Naive B cell (primary cell): Measurements from ENCODE around the gene IFNL1. TPM values are rescaled to one million over a fixed set of nuclear protein-coding genes. Genes with fewer than 3 reads are reported as not detected.
"Not testable (repeated sequence)": the region's sequence is repeated elsewhere in the genome, so short reads cannot be mapped to it uniquely, and the experiment has no call there.

Experiments
- ATAC-seq, 2 donors: fragments of 150-1000 bp; cut with Tn5 transposase; 2 replicates each; pipeline ENCODE4 v1.10.0; 2021; ENCODE audit warnings: low read depth in 2 of 2, mild to moderate bottlenecking in 2 of 2, moderate library complexity in 2 of 2
- DNase-seq: peaks from one replicate; pipeline ENCODE4 v3.0.0; 2022
- H3K27ac Mint-ChIP-seq, 6 donors: one replicate each; pipeline ENCODE4 v1.8.0; 2020 to 2022; ENCODE audit warnings: mild to moderate bottlenecking in 6 of 6, mixed read lengths in 6 of 6, moderate library complexity in 5 of 6, inconsistent platforms in 2 of 6
- H3K27me3 Mint-ChIP-seq, 3 donors: one replicate each; pipeline ENCODE4 v1.8.0; 2021 to 2022; ENCODE audit warnings: mixed read lengths in 3 of 3, mild to moderate bottlenecking in 1 of 3
- H3K36me3 Mint-ChIP-seq, 2 donors: one replicate each; pipeline ENCODE4 v1.8.0; 2020 to 2022; ENCODE audit warnings: mixed read lengths in 2 of 2, inconsistent platforms in 1 of 2, mild to moderate bottlenecking in 1 of 2
- H3K4me1 Mint-ChIP-seq, 3 donors: one replicate each; pipeline ENCODE4 v1.8.0; 2020 to 2022; ENCODE audit warnings: mixed read lengths in 3 of 3, inconsistent platforms in 1 of 3, mild to moderate bottlenecking in 1 of 3, moderate library complexity in 1 of 3
- H3K4me3 Mint-ChIP-seq, 8 donors: one replicate each; pipeline ENCODE4 v1.8.0; 2020 to 2022; ENCODE audit warnings: mild to moderate bottlenecking in 8 of 8, mixed read lengths in 8 of 8, moderate library complexity in 8 of 8, inconsistent platforms in 2 of 8
- H3K9me3 Mint-ChIP-seq, 7 donors: one replicate each; pipeline ENCODE4 v1.8.0; 2020 to 2022; ENCODE audit warnings: mixed read lengths in 7 of 7, mild to moderate bottlenecking in 5 of 7, inconsistent platforms in 2 of 7, moderate library complexity in 1 of 7
- polyA plus RNA-seq, 6 donors: library from polyadenylated mRNA; unstranded; fragments of 300-500 nt; fragmentation: Illumina TruSeq; gene quantifications; one replicate each; pipeline ENCODE4 v1.2.3, GENCODE V29; 2021; ENCODE audit warnings: low read depth in 6 of 6

Gene IFNL1
- polyA plus RNA-seq, 6 donors from 2014 or later = not detected

GRCh38 chr19:39307046-39307821, 11.0 kb downstream of the IFNL1 start:
- Mint-ChIP-seq H3K27me3 (peaks cover 0 to 8% (median 0%) of the 10 kb centered on the region in 3 donors), H3K27ac (peak overlapping the region in 1 of 6 donors; percentile 85), H3K36me3 (peaks cover 0 to 19% of the 10 kb centered on the region in 2 donors), H3K4me1 (peaks cover 4 to 18% (median 15%) of the 10 kb centered on the region in 3 donors), H3K4me3 (no peak overlapping the region), H3K9me3 (peaks cover 0 to 2% (median 0%) of the 10 kb centered on the region in 7 donors)
- no peak for DNase-seq
- ATAC-seq = no peak

DNA sequence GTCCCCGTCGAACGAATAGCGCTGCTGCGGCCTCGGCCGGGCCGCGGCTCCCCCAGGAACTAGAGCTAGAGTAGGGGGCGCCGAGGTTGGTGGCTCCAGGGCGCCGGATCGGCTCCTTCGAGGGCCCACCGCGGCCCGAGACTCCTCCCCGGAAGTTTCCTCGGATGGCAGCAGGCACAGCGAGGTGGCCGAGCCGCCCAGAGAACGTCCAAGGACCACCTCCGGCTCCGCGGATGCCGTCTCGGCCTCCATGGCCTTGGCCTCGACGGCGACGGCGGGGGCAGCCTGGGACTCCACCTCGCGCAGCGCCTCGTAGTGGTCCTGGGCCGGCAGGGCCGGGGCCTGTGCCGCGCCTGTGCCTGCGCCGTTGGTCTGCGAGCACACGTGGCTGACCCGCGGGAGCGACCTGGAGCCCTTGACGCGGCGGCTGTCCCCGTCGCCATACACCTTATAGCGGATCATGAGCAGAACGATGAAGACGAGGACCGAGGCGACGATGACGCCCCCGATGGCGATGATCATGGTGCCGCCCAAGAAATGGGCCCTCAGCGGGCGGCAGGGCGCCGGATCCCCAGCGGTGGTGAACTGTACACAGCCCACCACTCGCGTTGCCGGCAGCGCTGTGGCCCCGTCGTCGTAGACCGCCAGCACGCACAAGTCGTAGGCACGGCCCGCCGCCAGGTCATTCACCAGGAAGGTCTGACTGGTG, 11.8 kb downstream of the IFNL1 start:
- peaks cover 0 to 8% (median 0%) of the 10 kb centered on the region in 3 donors for H3K27me3 Mint-ChIP-seq
- ATAC-seq = no peak
- peaks cover 0 to 2% (median 0%) of the 10 kb centered on the region in 7 donors for H3K9me3 Mint-ChIP-seq
- H3K36me3 Mint-ChIP-seq = peaks cover 0 to 24% of the 10 kb centered on the region in 2 donors
- no peak overlapping the region for H3K4me3 Mint-ChIP-seq
- H3K4me1 Mint-ChIP-seq = peaks cover 4 to 18% (median 15%) of the 10 kb centered on the region in 3 donors
- H3K27ac Mint-ChIP-seq = no peak overlapping the region
- no peak for DNase-seq

GRCh38 chr19:39308531-39309304, 12.5 kb downstream of the IFNL1 start:
- no peak overlapping the region for H3K27ac Mint-ChIP-seq
- ATAC-seq = no peak
- H3K9me3 Mint-ChIP-seq = peaks cover 0 to 2% (median 0%) of the 10 kb centered on the region in 7 donors

DNA sequence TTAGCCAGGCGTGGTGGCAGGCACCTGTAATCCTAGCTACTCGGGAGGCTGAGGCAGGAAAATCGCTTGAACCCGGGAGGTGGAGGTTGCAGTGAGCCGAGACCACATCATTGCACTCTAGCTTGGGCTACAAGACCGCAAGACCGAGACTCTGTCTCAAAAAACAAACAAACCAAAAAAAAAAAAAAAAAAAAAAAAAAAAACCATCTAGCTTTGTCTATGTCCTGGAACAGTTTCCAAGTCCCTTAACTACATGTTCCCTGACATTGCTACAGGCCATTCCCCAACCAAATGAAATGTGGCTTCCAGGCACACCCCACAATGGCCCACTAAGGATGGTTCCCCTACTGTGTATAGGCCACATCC, 13.1 kb downstream of the IFNL1 start:
- H3K4me1 Mint-ChIP-seq = peaks cover 4 to 21% (median 15%) of the 10 kb centered on the region in 3 donors
- H3K4me3 Mint-ChIP-seq, H3K9me3 Mint-ChIP-seq, ATAC-seq, H3K27ac Mint-ChIP-seq, H3K27me3 Mint-ChIP-seq, DNase-seq: not testable (repeated sequence)
- H3K36me3 Mint-ChIP-seq = peaks cover 0 to 34% of the 10 kb centered on the region in 2 donors

More at GRCh38 chr19:39308531-39309304, 12.5 kb downstream of the IFNL1 start:
- Mint-ChIP-seq H3K27me3 (peaks cover 0 to 8% (median 0%) of the 10 kb centered on the region in 3 donors), H3K4me3 (no peak overlapping the region), H3K4me1 (peaks cover 4 to 21% (median 15%) of the 10 kb centered on the region in 3 donors), H3K36me3 (peaks cover 0 to 32% of the 10 kb centered on the region in 2 donors)
- DNase-seq = no peak

DNA sequence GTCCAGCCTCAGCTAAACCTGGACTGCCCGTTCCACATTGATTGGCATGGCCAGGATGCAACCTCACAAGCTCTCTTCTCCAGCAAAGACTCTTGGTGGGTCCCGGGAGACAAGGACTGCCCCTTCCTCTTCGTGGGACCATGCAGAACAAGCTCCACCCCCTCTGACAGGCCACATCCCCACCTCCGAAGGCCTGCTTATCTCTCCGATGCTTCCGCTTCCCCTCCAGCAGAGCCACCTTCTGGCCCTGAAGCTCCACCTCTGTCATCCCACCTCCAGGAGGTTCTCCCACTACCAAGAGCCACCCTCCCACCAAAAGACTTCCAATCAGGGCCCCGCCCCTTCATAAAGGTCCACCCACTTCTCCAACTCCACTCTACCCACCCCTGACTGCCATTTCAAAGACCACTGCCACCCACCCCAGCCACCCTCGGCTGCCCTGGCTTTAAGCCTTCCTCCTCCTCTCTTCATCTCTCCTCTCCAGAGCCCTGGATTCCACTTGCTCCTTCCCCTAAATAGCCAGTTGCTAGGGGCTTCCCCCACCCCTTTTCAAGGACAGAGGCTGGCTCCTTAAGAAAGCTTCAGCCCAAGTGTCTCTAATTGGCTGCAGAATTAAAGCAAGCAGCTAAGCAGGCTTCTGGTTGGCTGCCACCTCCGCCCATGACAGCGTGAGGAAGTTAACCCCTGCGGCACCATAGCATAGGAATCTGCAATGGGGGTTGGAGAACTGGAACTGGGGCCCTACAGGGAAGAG, 14.5 kb downstream of the IFNL1 start:
- no peak for DNase-seq
- Mint-ChIP-seq H3K4me3 (peak overlapping the region in 1 of 8 donors; percentile 66), H3K4me1 (peaks cover 4 to 21% (median 10%) of the 10 kb centered on the region in 3 donors), H3K27me3 (no peaks in the 10 kb centered on the region), H3K36me3 (peaks cover 0 to 34% of the 10 kb centered on the region in 2 donors), H3K9me3 (peaks cover 0 to 2% (median 0%) of the 10 kb centered on the region in 7 donors), H3K27ac (peak overlapping the region in 1 of 6 donors; percentile 90)
- no peak for ATAC-seq

- no peak for DNase-seq
- Mint-ChIP-seq H3K4me1 (peaks cover 5 to 18% (median 16%) of the 10 kb centered on the region in 3 donors), H3K27me3 (no peaks in the 10 kb centered on the region), H3K9me3 (no peaks in the 10 kb centered on the region), H3K27ac (no peak overlapping the region), H3K4me3 (no peak overlapping the region), H3K36me3 (peaks cover 0 to 26% of the 10 kb centered on the region in 2 donors)
- ATAC-seq = no peak
Measured at GRCh38 chr19:39314016-39314728, 18.0 kb downstream of the IFNL1 start.

DNA sequence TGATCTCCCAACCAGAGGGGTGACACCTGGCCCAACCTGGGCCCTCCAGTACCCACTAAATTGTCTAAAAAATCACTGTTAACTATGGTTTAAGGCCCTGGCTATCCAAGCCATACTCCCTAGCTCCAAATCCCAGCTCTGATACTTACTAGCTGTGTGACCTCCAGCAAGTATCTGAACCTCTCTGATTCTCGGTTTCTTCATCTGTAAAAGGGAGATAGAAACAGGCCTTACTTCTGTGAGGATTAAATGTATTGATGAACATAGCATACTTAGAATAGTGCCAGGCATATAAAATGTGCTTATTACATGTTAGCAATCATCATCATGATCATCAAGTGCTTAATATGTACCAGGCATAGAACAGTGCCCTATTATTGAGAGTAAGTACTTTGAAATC, 19.7 kb downstream of the IFNL1 start:
- Mint-ChIP-seq H3K4me3 (no peak overlapping the region), H3K27me3 (no peaks in the 10 kb centered on the region), H3K27ac (peak overlapping the region in 1 of 6 donors; percentile 10), H3K36me3 (peaks cover 0 to 25% of the 10 kb centered on the region in 2 donors), H3K4me1 (peaks cover 13 to 17% (median 15%) of the 10 kb centered on the region in 3 donors), H3K9me3 (no peaks in the 10 kb centered on the region)
- no peak for DNase-seq
- no peak for ATAC-seq

DNA sequence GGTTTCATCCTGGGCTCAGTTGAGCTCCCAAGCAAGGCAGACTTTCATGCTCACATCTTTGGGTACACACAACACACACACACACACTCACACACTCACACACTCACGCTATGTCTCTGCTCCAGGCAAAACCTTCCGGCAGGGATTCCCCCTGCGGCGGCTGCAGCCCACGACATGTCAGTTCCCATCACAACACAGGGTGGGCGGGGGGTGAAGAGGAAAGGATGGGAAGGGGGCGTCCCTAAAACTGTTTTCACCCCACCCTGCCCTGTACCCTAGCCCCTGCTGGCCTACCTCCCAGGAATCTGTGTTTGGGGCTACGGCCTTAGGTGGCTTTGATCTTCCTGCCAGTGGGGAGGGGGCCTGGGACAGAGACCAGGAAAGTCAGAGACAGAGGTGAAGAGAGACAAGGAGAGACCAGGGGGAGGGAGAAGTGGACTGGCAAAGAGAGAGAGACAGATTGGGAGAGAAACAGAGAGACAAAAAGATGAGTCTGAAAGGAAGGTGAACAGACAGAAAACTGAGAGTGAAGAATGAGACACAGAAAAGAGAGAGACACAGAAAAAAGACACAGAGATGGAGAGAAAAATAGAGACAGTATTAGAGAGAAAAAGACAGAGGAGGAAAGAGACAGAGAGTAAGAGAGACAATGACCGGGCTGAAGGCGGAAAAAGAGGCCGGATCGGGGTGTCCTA, 20.6 kb downstream of the IFNL1 start:
- Mint-ChIP-seq H3K9me3 (peaks cover 0 to 2% (median 0%) of the 10 kb centered on the region in 7 donors), H3K27ac (peak overlapping the region in 1 of 6 donors; percentile 49), H3K4me1 (peaks cover 20 to 24% (median 22%) of the 10 kb centered on the region in 3 donors), H3K27me3 (no peaks in the 10 kb centered on the region), H3K36me3 (peaks cover 0 to 16% of the 10 kb centered on the region in 2 donors), H3K4me3 (peak overlapping the region in 1 of 8 donors; percentile 29)
- DNase-seq (no peak), ATAC-seq (no peak)

DNA sequence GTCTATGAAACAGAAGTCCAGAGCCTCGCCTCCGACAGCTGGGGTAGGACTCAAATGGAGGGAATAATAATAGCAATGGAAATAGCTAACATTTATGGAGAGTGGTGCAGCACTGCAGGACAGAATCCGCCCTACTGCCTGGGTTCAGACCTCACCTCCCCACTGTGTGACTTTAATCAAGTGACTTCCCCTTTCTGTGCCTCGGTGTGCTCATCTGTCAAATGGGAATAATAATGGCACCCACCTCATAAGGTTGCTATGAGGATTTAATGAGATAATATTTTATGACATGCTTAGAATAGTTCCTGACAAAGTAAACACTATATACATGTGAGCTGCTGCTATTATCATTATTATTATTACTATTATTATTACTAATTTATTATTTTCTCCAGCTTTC, 21.3 kb downstream of the IFNL1 start:
- ATAC-seq (no peak), DNase-seq (no peak)
- H3K4me3 Mint-ChIP-seq = peak overlapping the region in 2 of 8 donors; percentile 27 to 67
- peaks cover 0 to 14% of the 10 kb centered on the region in 2 donors for H3K36me3 Mint-ChIP-seq
- H3K4me1 Mint-ChIP-seq = peaks cover 24 to 26% (median 24%) of the 10 kb centered on the region in 3 donors
- no peaks in the 10 kb centered on the region for H3K27me3 Mint-ChIP-seq
- no peak overlapping the region for H3K27ac Mint-ChIP-seq
- H3K9me3 Mint-ChIP-seq = peaks cover 0 to 2% (median 0%) of the 10 kb centered on the region in 7 donors

- Mint-ChIP-seq H3K9me3 (peaks cover 0 to 2% (median 0%) of the 10 kb centered on the region in 7 donors), H3K27ac (peak overlapping the region in 1 of 6 donors; percentile 88), H3K36me3 (peaks cover 0 to 8% of the 10 kb centered on the region in 2 donors), H3K4me3 (peak overlapping the region in 2 of 8 donors; percentile 6 to 67), H3K27me3 (no peaks in the 10 kb centered on the region), H3K4me1 (peaks cover 27 to 32% (median 29%) of the 10 kb centered on the region in 3 donors)
- no peak for DNase-seq
- ATAC-seq = no peak
Measured at GRCh38 chr19:39318071-39318470, 21.9 kb downstream of the IFNL1 start.

DNA sequence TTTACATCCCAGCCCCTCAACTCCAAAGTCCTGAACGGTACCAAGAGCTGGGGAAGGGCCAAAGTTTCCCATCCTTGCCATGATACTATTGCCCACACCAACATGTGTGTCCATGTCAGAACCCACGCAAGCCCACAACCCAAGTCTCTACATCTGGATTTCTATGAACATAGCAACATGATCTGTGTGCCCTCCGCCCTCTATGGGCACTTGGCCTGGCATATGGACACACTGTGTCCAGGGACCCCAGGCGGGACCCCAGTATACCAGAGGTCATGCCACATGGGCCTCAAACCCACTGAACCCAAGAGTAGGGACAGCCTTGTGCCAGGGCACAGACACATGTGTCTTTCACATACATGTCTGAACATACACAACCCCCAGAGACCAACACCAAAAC, 22.5 kb downstream of the IFNL1 start:
- ATAC-seq = no peak
- peaks cover 25 to 34% (median 31%) of the 10 kb centered on the region in 3 donors for H3K4me1 Mint-ChIP-seq
- DNase-seq = no peak
- no peaks in the 10 kb centered on the region for H3K27me3 Mint-ChIP-seq
- peak overlapping the region in 6 of 8 donors; percentile 6 to 89 (median 74) for H3K4me3 Mint-ChIP-seq
- H3K36me3 Mint-ChIP-seq = peaks cover 0 to 2% of the 10 kb centered on the region in 2 donors
- no peak overlapping the region for H3K27ac Mint-ChIP-seq
- H3K9me3 Mint-ChIP-seq = peaks cover 0 to 2% (median 0%) of the 10 kb centered on the region in 7 donors
